A673 (cell line): ENCODE results near the gene WDR7. TPM values are rescaled to one million over a fixed set of nuclear protein-coding genes. Genes with fewer than 3 reads are reported as not detected.

Experiments used
- BruUV-seq: library from RNA; stranded (reverse); fragments of 400-500 nt; replicated peaks from 2 replicates; lab custom pipeline; 2021; lab: Mats Ljungman, UMichigan
- CTCF ChIA-PET: fragments of 300-600 bp; sonication (Branson Sonifier 250); formaldehyde crosslinking; loops from one replicate; lab custom pipeline; 2022; ENCODE audit warnings: antibody characterized with exemption; lab: Charles Lee
- POLR2A ChIA-PET: fragments of 300-600 bp; sonication (Branson Sonifier 250); formaldehyde crosslinking; loops from one replicate; lab custom pipeline; 2022; ENCODE audit warnings: antibody characterized with exemption; ENCODE audit not compliant: low non-redundant PET; lab: Charles Lee
- DNase-seq: peaks from one replicate; pipeline ENCODE4 v3.0.0-alpha.2; 2015; ENCODE audit warnings: low spot score
- H3K27ac ChIP-seq: fragments of 200-600 bp; sonication (generic); 2 replicates; pipeline ENCODE4 v1.5.1; 2016; ENCODE audit warnings: mixed run types, low read depth, mild to moderate bottlenecking, mixed read lengths, antibody characterized with exemption, low read length; ENCODE audit not compliant: poor library complexity, severe bottlenecking
- H3K27me3 ChIP-seq: fragments of 200-600 bp; sonication (generic); replicated peaks from 2 replicates; pipeline ENCODE4 v1.6.1; 2017; ENCODE audit warnings: mixed run types, low read depth, mild to moderate bottlenecking, mixed read lengths, antibody characterized with exemption, low read length; ENCODE audit not compliant: insufficient read depth, poor library complexity
- H3K36me3 ChIP-seq: fragments of 200-600 bp; sonication (generic); 2 replicates; pipeline ENCODE4 v1.6.1; 2016; ENCODE audit warnings: mixed run types, mild to moderate bottlenecking, mixed read lengths, antibody characterized with exemption, low read length; ENCODE audit not compliant: insufficient read depth, poor library complexity, severe bottlenecking
- H3K4me1 ChIP-seq: fragments of 200-600 bp; sonication (generic); 2 replicates; pipeline ENCODE4 v1.6.1; 2017; ENCODE audit warnings: mixed run types, mild to moderate bottlenecking, mixed read lengths, antibody characterized with exemption, low read length; ENCODE audit not compliant: insufficient read depth, poor library complexity, severe bottlenecking
- H3K4me3 ChIP-seq: fragments of 200-600 bp; sonication (generic); 2 replicates; pipeline ENCODE4 v1.5.1; 2016; ENCODE audit warnings: low read depth, mixed run types, mild to moderate bottlenecking, mixed read lengths, low read length; ENCODE audit not compliant: poor library complexity, severe bottlenecking
- H3K9me3 ChIP-seq: fragments of 200-600 bp; sonication (generic); 2 replicates; pipeline ENCODE4 v1.6.1; 2016; ENCODE audit warnings: mixed run types, low read depth, mild to moderate bottlenecking, mixed read lengths, antibody characterized with exemption, low read length; ENCODE audit not compliant: poor library complexity, severe bottlenecking
- CTCF ChIP-seq: fragments of 300-800, 200-600 bp; sonication (generic); conservative IDR thresholded peaks from 2 replicates; pipeline ENCODE4 v1.5.1; 2017; ENCODE audit warnings: low read depth, mild to moderate bottlenecking, antibody characterized with exemption, low read length, moderate library complexity, mixed read lengths
- EZH2 ChIP-seq: fragments of 200-600 bp; sonication (generic); IDR thresholded peaks from 2 replicates; pipeline ENCODE4 v1.6.1; 2017; ENCODE audit warnings: borderline replicate concordance, low read depth, mild to moderate bottlenecking, mixed read lengths, antibody characterized with exemption, low read length; ENCODE audit not compliant: poor library complexity, severe bottlenecking
- intact Hi-C: fragments of 100-400 bp; cut with micrococcal nuclease; formaldehyde crosslinking; loops from one replicate; pipeline ENCODE4 v1.10.0; 2022; ENCODE audit not compliant: unreplicated experiment
- total RNA-seq: library from RNA; stranded (reverse); gene quantifications from 2 replicates; pipeline ENCODE4 v1.2.3, GENCODE V29; 2021

Gene WDR7
- total RNA-seq, 1 experiment from 2014 or later: 21.2 TPM

- H3K4me1 ChIP-seq: no peaks in the 10 kb centered on the region
- no peaks in the 10 kb centered on the region for H3K9me3 ChIP-seq
- TF ChIP-seq CTCF (no peak), EZH2 (no peak)
- no peak overlapping the region for H3K27ac ChIP-seq
- intact Hi-C loops: no loop called here
- no peaks in the 10 kb centered on the region for H3K27me3 ChIP-seq
- H3K4me3 ChIP-seq: no peak overlapping the region
- H3K36me3 ChIP-seq: no peaks in the 10 kb centered on the region
- DNase-seq: no peak
- BruUV-seq: no TSS peak
- POLR2A ChIA-PET: no interaction called here
- CTCF ChIA-PET: no interaction called here
These were observed 77.6 kb downstream of the WDR7 start for GRCh38 chr18:56728741-56729140.

GRCh38 chr18:56738184-56738583, 87.0 kb downstream of the WDR7 start:
- Histone ChIP-seq H3K4me3 (no peak overlapping the region), H3K4me1 (no peaks in the 10 kb centered on the region), H3K27me3 (no peaks in the 10 kb centered on the region), H3K36me3 (no peaks in the 10 kb centered on the region), H3K27ac (no peak overlapping the region), H3K9me3 (no peaks in the 10 kb centered on the region)
- intact Hi-C loops: no loop called here
- no peak for DNase-seq
- TF ChIP-seq EZH2: no peak
- no peak for TF ChIP-seq CTCF
- ChIA-PET POLR2A (no interaction called here), CTCF (interaction anchor here (0.7 kb wide), 1 partner anchor 824 kb away, joined by 8 read pairs; no protein-coding TSS in a partner anchor)
- BruUV-seq: no TSS peak

- CTCF ChIA-PET: no interaction called here
- BruUV-seq: no TSS peak
These were observed 88.6 kb downstream of the WDR7 start for GRCh38 chr18:56739731-56740130.

More at GRCh38 chr18:56739731-56740130, 88.6 kb downstream of the WDR7 start:
- no peaks in the 10 kb centered on the region for H3K36me3 ChIP-seq
- no peaks in the 10 kb centered on the region for H3K27me3 ChIP-seq
- H3K4me3 ChIP-seq: no peak overlapping the region
- TF ChIP-seq CTCF (no peak), EZH2 (no peak)
- DNase-seq: no peak
- POLR2A ChIA-PET: no interaction called here
- intact Hi-C loops: no loop called here
- H3K9me3 ChIP-seq: no peaks in the 10 kb centered on the region
- no peak overlapping the region for H3K27ac ChIP-seq
- H3K4me1 ChIP-seq: no peaks in the 10 kb centered on the region
